Fibroblast of lung (primary cell): ENCODE measurements around the gene CHD9. TPM values are rescaled to one million over a fixed set of nuclear protein-coding genes. Genes with fewer than 3 reads are reported as not detected.

Source experiments
- DNase-seq, 2 donors: peaks; one replicate each; pipeline versions ENCODE4 v3.0.0 to v3.0.0-alpha.2; 2010; ENCODE audit warnings: low read depth in 2 of 2
- H2AFZ ChIP-seq: 2 replicates; pipeline ENCODE4 v1.5.1; 2012; ENCODE audit warnings: low read length, control low read depth, inconsistent platforms
- H3K27ac ChIP-seq: 2 replicates; pipeline ENCODE4 v1.5.1; 2011; ENCODE audit warnings: low read length, control low read depth; ENCODE audit not compliant: insufficient read depth
- H3K27me3 ChIP-seq: 2 replicates; pipeline ENCODE4 v1.5.1; 2011; ENCODE audit warnings: mild to moderate bottlenecking, low read length; ENCODE audit not compliant: control insufficient read depth, insufficient read depth
- H3K36me3 ChIP-seq: 2 replicates; pipeline ENCODE4 v1.5.1; 2011; ENCODE audit warnings: low read length; ENCODE audit not compliant: control insufficient read depth, insufficient read depth
- H3K4me1 ChIP-seq: 2 replicates; pipeline ENCODE4 v1.5.1; 2011; ENCODE audit warnings: low read length; ENCODE audit not compliant: control insufficient read depth, insufficient read depth; ENCODE audit errors: extremely low read depth
- H3K4me2 ChIP-seq: 2 replicates; pipeline ENCODE4 v1.5.1; 2011; ENCODE audit warnings: low read length, control low read depth; ENCODE audit not compliant: insufficient read depth; ENCODE audit errors: extremely low read depth
- H3K4me3 ChIP-seq, 4 experiments: fragments of 200-600 bp in 1 of 4; sonication (generic) in 1 of 4; replicated peaks in 1 of 4; 2 replicates each; pipeline ENCODE4 v1.5.1; 2011 to 2016; ENCODE audit warnings: low read length in 4 of 4, low read depth in 3 of 4, mild to moderate bottlenecking in 3 of 4, control low read depth in 2 of 4, inconsistent platforms in 1 of 4, mixed read lengths in 1 of 4; ENCODE audit not compliant: insufficient read depth in 1 of 4; ENCODE audit errors: control extremely low read depth in 1 of 4
- H3K79me2 ChIP-seq: 2 replicates; pipeline ENCODE4 v1.5.1; 2012; ENCODE audit warnings: mild to moderate bottlenecking, low read length, inconsistent platforms; ENCODE audit not compliant: control insufficient read depth, insufficient read depth
- H3K9ac ChIP-seq: 2 replicates; pipeline ENCODE4 v1.5.1; 2011; ENCODE audit warnings: mild to moderate bottlenecking, low read length, control low read depth; ENCODE audit not compliant: insufficient read depth
- H3K9me3 ChIP-seq: 2 replicates; pipeline ENCODE4 v1.5.1; 2012; ENCODE audit warnings: low read depth, low read length; ENCODE audit not compliant: control insufficient read depth, insufficient read depth
- H4K20me1 ChIP-seq: 2 replicates; pipeline ENCODE4 v1.5.1; 2011; ENCODE audit warnings: low read length; ENCODE audit not compliant: control insufficient read depth, insufficient read depth; ENCODE audit errors: extremely low read depth
- CTCF ChIP-seq, 2 donors: IDR thresholded peaks in 1 of 2; conservative IDR thresholded peaks in 1 of 2; 1 replicate in 1 of 2; 2 replicates in 1 of 2; pipeline ENCODE4 v1.5.1; 2011 to 2012; ENCODE audit warnings: low read length in 2 of 2, control low read depth in 1 of 2, inconsistent platforms in 1 of 2, low read depth in 1 of 2, mild to moderate bottlenecking in 1 of 2
- EZH2 ChIP-seq: IDR thresholded peaks from 2 replicates; pipeline ENCODE4 v1.5.1; 2012; ENCODE audit warnings: low read length, control low read depth, mild to moderate bottlenecking; ENCODE audit errors: missing control alignments
- polyA plus RNA-seq, 2 donors: library from polyadenylated mRNA; depleted of rRNA in 1 of 2; stranded (reverse) in 1 of 2; unstranded in 1 of 2; fragments of >200 nt; gene quantifications; 2 replicates each; pipeline ENCODE4 v1.2.1, GENCODE V29; 2011 to 2012; ENCODE audit warnings: missing spikeins in 1 of 2
- total RNA-seq: library from RNA; depleted of rRNA; stranded (reverse); fragments of >200 nt; gene quantifications from 2 replicates; pipeline ENCODE4 v1.2.1, GENCODE V29; 2014

Gene CHD9
- total and polyA plus RNA-seq, 2 donors (not counting 1 experiment from before 2014, with no cell fraction given), result 32.9 to 60.9 TPM

- Histone ChIP-seq H3K79me2 (peaks cover 2% of the 10 kb centered on the region), H3K4me2 (no peak overlapping the region)
- TF ChIP-seq CTCF (conservative IDR thresholded peaks at IDR 0.05 in 1 of 2, IDR thresholded peaks at IDR 0.05 in 1 of 2; ENCODE audit: low read depth in 1 of 2, low read length in 2 of 2) (no peak), EZH2 (no peak)
Observed at GRCh38 chr16:53201900-53202299, 147.1 kb downstream of the CHD9 start.

GRCh38 chr16:53202398-53202797, 147.6 kb downstream of the CHD9 start:
- DNase-seq, result no peak
- H3K27me3 ChIP-seq, result no peaks in the 10 kb centered on the region
- no peak overlapping the region for H3K9ac ChIP-seq
- no peak for TF ChIP-seq EZH2
- no peak for TF ChIP-seq CTCF (conservative IDR thresholded peaks at IDR 0.05 in 1 of 2, IDR thresholded peaks at IDR 0.05 in 1 of 2; ENCODE audit: low read depth in 1 of 2, low read length in 2 of 2)
- no peak overlapping the region for H3K4me3 ChIP-seq
- H3K4me1 ChIP-seq, result peaks cover 2% of the 10 kb centered on the region
- H2AFZ ChIP-seq, result no peak overlapping the region
- H3K9me3 ChIP-seq, result no peaks in the 10 kb centered on the region
- H3K27ac ChIP-seq, result no peak overlapping the region
- no peaks in the 10 kb centered on the region for H4K20me1 ChIP-seq
- no peak overlapping the region for H3K4me2 ChIP-seq
- H3K36me3 ChIP-seq, result no peaks in the 10 kb centered on the region
- H3K79me2 ChIP-seq, result peaks cover 2% of the 10 kb centered on the region

More at GRCh38 chr16:53201900-53202299, 147.1 kb downstream of the CHD9 start:
- Histone ChIP-seq H2AFZ (no peak overlapping the region), H3K4me1 (peaks cover under 1% of the 10 kb centered on the region), H3K9me3 (no peaks in the 10 kb centered on the region), H3K27me3 (no peaks in the 10 kb centered on the region), H3K36me3 (no peaks in the 10 kb centered on the region), H3K9ac (no peak overlapping the region), H4K20me1 (no peaks in the 10 kb centered on the region), H3K4me3 (no peak overlapping the region), H3K27ac (no peak overlapping the region)
- DNase-seq, result no peak

- Histone ChIP-seq H3K9me3 (no peaks in the 10 kb centered on the region), H3K36me3 (no peaks in the 10 kb centered on the region), H3K9ac (peak overlapping the region; percentile 55), H2AFZ (peak overlapping the region; percentile 83), H3K79me2 (peaks cover 42% of the 10 kb centered on the region), H3K4me2 (peak overlapping the region; percentile 99), H3K4me1 (peaks cover 7% of the 10 kb centered on the region), H3K27ac (peak overlapping the region; percentile 74), H3K27me3 (no peaks in the 10 kb centered on the region), H3K4me3 (peak overlapping the region; percentile 68 to 97 (median 77)), H4K20me1 (no peaks in the 10 kb centered on the region)
- peak; percentile 87 to 92 for DNase-seq
- peak; percentile 63 to 68 for TF ChIP-seq CTCF (conservative IDR thresholded peaks at IDR 0.05 in 1 of 2, IDR thresholded peaks at IDR 0.05 in 1 of 2; ENCODE audit: low read depth in 1 of 2, low read length in 2 of 2)
- no peak for TF ChIP-seq EZH2
Observed at GRCh38 chr16:53207810-53208752, 153.3 kb downstream of the CHD9 start.
